ENCODE measurements around the gene NRM. TPM values are rescaled to one million over a fixed set of nuclear protein-coding genes. Genes with fewer than 3 reads are reported as not detected.
"Not testable (repeated sequence)": the region's sequence is repeated elsewhere in the genome, so short reads cannot be mapped to it uniquely, and the experiment has no call there.

The NRM gene
- total RNA-seq, 1 donor from 2014 or later = 52.2 TPM

DNA sequence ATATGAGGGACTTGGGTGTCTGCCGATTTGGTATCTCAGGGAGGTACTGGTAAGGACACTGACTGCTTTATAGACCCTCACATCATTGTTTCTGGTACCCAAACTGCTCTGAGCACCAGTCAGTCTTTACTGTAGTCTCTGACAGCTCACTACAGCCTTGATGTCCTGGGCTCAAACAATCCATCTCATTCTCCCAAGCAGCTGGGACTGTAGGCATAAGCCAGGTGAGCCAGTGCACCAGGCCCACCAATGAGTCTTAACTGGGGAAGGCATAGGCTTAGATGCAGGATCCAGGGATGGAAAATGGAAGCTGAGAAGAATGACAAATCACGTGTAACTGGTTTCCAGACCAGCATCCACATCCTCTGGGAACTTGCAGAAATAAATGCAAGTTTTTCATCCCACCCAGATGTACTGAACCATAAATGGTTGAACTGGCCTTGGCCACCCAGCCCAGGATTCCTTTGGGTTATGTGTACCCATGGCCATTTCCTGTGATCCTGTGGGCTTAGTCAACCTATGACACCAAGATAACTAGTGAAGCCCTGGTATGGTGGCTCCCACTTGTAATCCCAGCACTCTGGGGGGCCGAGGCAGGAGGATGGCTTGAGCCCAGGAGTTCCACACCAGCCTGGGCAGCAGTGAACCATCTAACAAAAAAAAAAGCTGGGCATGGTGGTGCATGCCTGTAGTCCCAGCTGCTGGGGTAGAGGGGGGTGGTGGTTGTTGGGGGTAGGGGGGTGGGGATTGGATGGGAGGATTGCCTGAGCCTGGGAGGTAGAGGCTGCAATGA, 35.1 kb upstream of the NRM start:
- peaks cover 31% of the 10 kb centered on the region for H3K27me3 Mint-ChIP-seq (ENCODE audit: unreplicated experiment)
- peaks cover 42% of the 10 kb centered on the region for H3K9me3 Mint-ChIP-seq (ENCODE audit: unreplicated experiment)
- H3K27ac Mint-ChIP-seq (ENCODE audit: unreplicated experiment) = no peak overlapping the region
- H3K36me3 Mint-ChIP-seq (ENCODE audit: unreplicated experiment) = peaks cover 8% of the 10 kb centered on the region
- H3K4me3 Mint-ChIP-seq (ENCODE audit: unreplicated experiment) = peak overlapping the region; percentile 55
- DNase-seq = no peak
- TF ChIP-seq, protein P1, sequence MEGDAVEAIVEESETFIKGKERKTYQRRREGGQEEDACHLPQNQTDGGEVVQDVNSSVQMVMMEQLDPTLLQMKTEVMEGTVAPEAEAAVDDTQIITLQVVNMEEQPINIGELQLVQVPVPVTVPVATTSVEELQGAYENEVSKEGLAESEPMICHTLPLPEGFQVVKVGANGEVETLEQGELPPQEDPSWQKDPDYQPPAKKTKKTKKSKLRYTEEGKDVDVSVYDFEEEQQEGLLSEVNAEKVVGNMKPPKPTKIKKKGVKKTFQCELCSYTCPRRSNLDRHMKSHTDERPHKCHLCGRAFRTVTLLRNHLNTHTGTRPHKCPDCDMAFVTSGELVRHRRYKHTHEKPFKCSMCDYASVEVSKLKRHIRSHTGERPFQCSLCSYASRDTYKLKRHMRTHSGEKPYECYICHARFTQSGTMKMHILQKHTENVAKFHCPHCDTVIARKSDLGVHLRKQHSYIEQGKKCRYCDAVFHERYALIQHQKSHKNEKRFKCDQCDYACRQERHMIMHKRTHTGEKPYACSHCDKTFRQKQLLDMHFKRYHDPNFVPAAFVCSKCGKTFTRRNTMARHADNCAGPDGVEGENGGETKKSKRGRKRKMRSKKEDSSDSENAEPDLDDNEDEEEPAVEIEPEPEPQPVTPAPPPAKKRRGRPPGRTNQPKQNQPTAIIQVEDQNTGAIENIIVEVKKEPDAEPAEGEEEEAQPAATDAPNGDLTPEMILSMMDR (IDR thresholded peaks at IDR 0.05; ENCODE audit: partially characterized antibody, unreplicated experiment) = no peak
- H3K4me1 Mint-ChIP-seq (ENCODE audit: low read depth, unreplicated experiment) = peaks cover 38% of the 10 kb centered on the region

DNA sequence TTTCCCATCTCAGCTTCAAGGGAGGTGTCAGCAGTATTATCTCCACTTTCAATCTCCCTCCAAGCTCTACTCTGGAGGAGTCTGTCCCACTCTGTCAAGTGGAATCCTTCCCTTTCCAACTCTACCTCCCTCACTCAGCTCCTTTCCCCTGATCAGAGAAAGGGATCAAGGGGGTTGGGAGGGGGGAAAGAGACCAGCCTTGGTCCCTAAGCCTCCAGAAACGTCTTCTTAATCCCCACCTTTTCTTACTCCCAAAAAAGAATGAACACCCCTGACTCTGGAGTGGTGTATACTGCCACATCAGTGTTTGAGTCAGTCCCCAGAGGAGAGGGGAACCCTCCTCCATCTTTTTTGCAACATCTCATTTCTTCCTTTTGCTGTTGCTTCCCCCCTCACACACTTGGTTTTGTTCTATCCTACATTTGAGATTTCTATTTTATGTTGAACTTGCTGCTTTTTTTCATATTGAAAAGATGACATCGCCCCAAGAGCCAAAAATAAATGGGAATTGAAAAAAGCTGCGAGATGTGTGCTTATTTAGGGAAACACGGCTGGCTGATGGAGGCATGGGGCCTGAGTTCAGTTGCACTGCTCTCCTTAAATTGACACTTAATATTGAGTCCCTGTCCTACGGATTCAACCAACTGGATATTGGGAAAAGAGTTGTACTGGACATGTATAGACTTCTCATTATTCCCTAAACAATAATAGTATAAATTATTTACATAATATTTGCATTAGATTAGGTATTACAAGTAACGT, 34.3 kb upstream of the NRM start:
- H3K27ac Mint-ChIP-seq (ENCODE audit: unreplicated experiment) = peak overlapping the region; percentile 65

GRCh38 chr6:30723843-30724741, 33.3 kb upstream of the NRM start:
- peaks cover 34% of the 10 kb centered on the region for H3K27me3 Mint-ChIP-seq (ENCODE audit: unreplicated experiment)
- H3K4me3 Mint-ChIP-seq (ENCODE audit: unreplicated experiment) = peak overlapping the region; percentile 93
- H3K27ac Mint-ChIP-seq (ENCODE audit: unreplicated experiment) = peak overlapping the region; percentile 82
- H3K4me1 Mint-ChIP-seq (ENCODE audit: low read depth, unreplicated experiment) = peaks cover 27% of the 10 kb centered on the region
- peaks cover 16% of the 10 kb centered on the region for H3K36me3 Mint-ChIP-seq (ENCODE audit: unreplicated experiment)
- DNase-seq = not testable (repeated sequence)
- H3K9me3 Mint-ChIP-seq (ENCODE audit: unreplicated experiment) = peaks cover 44% of the 10 kb centered on the region

More for the DNA sequence above, 34.3 kb upstream of the NRM start:
- Mint-ChIP-seq H3K9me3 (ENCODE audit: unreplicated experiment) (peaks cover 42% of the 10 kb centered on the region), H3K4me1 (ENCODE audit: low read depth, unreplicated experiment) (peaks cover 32% of the 10 kb centered on the region), H3K4me3 (ENCODE audit: unreplicated experiment) (peak overlapping the region; percentile 93), H3K36me3 (ENCODE audit: unreplicated experiment) (peaks cover 16% of the 10 kb centered on the region), H3K27me3 (ENCODE audit: unreplicated experiment) (peaks cover 30% of the 10 kb centered on the region)
- DNase-seq = no peak
- TF ChIP-seq, protein P1 (IDR thresholded peaks at IDR 0.05; ENCODE audit: partially characterized antibody, unreplicated experiment) = no peak

GRCh38 chr6:30723159-30723842, 32.5 kb upstream of the NRM start:
- H3K27me3 Mint-ChIP-seq (ENCODE audit: unreplicated experiment) = peaks cover 37% of the 10 kb centered on the region
- peaks cover 16% of the 10 kb centered on the region for H3K36me3 Mint-ChIP-seq (ENCODE audit: unreplicated experiment)

GRCh38 chr6:30722280-30723112, 31.7 kb upstream of the NRM start:
- Mint-ChIP-seq H3K9me3 (ENCODE audit: unreplicated experiment) (peaks cover 46% of the 10 kb centered on the region), H3K27me3 (ENCODE audit: unreplicated experiment) (peaks cover 40% of the 10 kb centered on the region), H3K27ac (ENCODE audit: unreplicated experiment) (peak overlapping the region; percentile 82), H3K4me1 (ENCODE audit: low read depth, unreplicated experiment) (peaks cover 31% of the 10 kb centered on the region), H3K36me3 (ENCODE audit: unreplicated experiment) (peaks cover 16% of the 10 kb centered on the region), H3K4me3 (ENCODE audit: unreplicated experiment) (peak overlapping the region; percentile 93)
- DNase-seq = peak; percentile 87
- TF ChIP-seq, protein P1 (IDR thresholded peaks at IDR 0.05; ENCODE audit: partially characterized antibody, unreplicated experiment) = peak; percentile 98

More at GRCh38 chr6:30723159-30723842, 32.5 kb upstream of the NRM start:
- not testable (repeated sequence) for DNase-seq
- Mint-ChIP-seq H3K4me3 (ENCODE audit: unreplicated experiment) (peak overlapping the region; percentile 93), H3K27ac (ENCODE audit: unreplicated experiment) (peak overlapping the region; percentile 82), H3K9me3 (ENCODE audit: unreplicated experiment) (peaks cover 44% of the 10 kb centered on the region), H3K4me1 (ENCODE audit: low read depth, unreplicated experiment) (peaks cover 28% of the 10 kb centered on the region)

DNA sequence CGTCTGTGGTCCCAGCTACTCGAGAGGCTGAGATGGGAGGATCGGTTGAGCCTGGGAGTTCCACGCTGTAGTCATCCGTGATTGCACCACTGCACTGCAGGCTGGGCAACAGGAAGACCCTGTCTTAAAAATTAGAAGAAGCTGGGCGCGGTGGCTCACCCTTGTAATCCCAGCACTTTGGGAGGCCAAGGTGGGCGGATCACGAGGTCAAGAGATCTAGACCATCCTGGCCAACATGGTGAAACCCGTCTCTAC, 31.2 kb upstream of the NRM start:
- peaks cover 46% of the 10 kb centered on the region for H3K27me3 Mint-ChIP-seq (ENCODE audit: unreplicated experiment)
- peak overlapping the region; percentile 93 for H3K4me3 Mint-ChIP-seq (ENCODE audit: unreplicated experiment)
- peaks cover 47% of the 10 kb centered on the region for H3K9me3 Mint-ChIP-seq (ENCODE audit: unreplicated experiment)
- peaks cover 16% of the 10 kb centered on the region for H3K36me3 Mint-ChIP-seq (ENCODE audit: unreplicated experiment)
- H3K4me1 Mint-ChIP-seq (ENCODE audit: low read depth, unreplicated experiment) = peaks cover 31% of the 10 kb centered on the region
- DNase-seq = not testable (repeated sequence)
- peak overlapping the region; percentile 82 for H3K27ac Mint-ChIP-seq (ENCODE audit: unreplicated experiment)
